ENCODE measurements around the gene ZC3H18. TPM values are rescaled to one million over a fixed set of nuclear protein-coding genes. Genes with fewer than 3 reads are reported as not detected.
A peak's percentile ranks its signal among the peaks of the same experiment; 100 is the strongest.

ZC3H18 gene
- total RNA-seq, 3 donors from 2014 or later: 37.4 to 54.8 (median 48.1) TPM

- Histone ChIP-seq H3K4me1 (ENCODE audit: low read depth) (no peaks in the 10 kb centered on the region), H3K9me3 (no peaks in the 10 kb centered on the region), H3K4me3 (no peak overlapping the region), H3K36me3 (ENCODE audit: low read depth) (no peaks in the 10 kb centered on the region)
- DNase-seq (no peak), ATAC-seq (no peak)
- TF ChIP-seq CTCF (IDR thresholded peaks at IDR 0.05): no peak
- intact Hi-C loops (cut with DNase I, micrococcal nuclease): no loop called here
These were observed 21.2 kb upstream of the ZC3H18 start for GRCh38 chr16:88548985-88549384.

- intact Hi-C loops (cut with DNase I, micrococcal nuclease): no loop called here
- no peak for ATAC-seq
- no peak for TF ChIP-seq CTCF (IDR thresholded peaks at IDR 0.05)
These were observed 20.4 kb upstream of the ZC3H18 start for GRCh38 chr16:88549671-88550245.

GRCh38 chr16:88550246-88550661 is 19.9 kb upstream of the ZC3H18 start:
- ATAC-seq (peak; percentile 69), DNase-seq (no peak)
- Histone ChIP-seq H3K36me3 (ENCODE audit: low read depth) (no peaks in the 10 kb centered on the region), H3K4me1 (ENCODE audit: low read depth) (no peaks in the 10 kb centered on the region), H3K9me3 (no peaks in the 10 kb centered on the region), H3K4me3 (no peak overlapping the region)
- TF ChIP-seq CTCF (IDR thresholded peaks at IDR 0.05): no peak
- intact Hi-C loops (cut with DNase I, micrococcal nuclease): no loop called here

More at GRCh38 chr16:88549671-88550245, 20.4 kb upstream of the ZC3H18 start:
- H3K9me3 ChIP-seq: no peaks in the 10 kb centered on the region
- DNase-seq: no peak
- H3K36me3 ChIP-seq (ENCODE audit: low read depth): no peaks in the 10 kb centered on the region
- no peaks in the 10 kb centered on the region for H3K4me1 ChIP-seq (ENCODE audit: low read depth)
- H3K4me3 ChIP-seq: no peak overlapping the region

- intact Hi-C loops (cut with DNase I, micrococcal nuclease): no loop called here
- no peak for ATAC-seq
- no peak for TF ChIP-seq CTCF (IDR thresholded peaks at IDR 0.05)
These were observed 18.0 kb upstream of the ZC3H18 start for GRCh38 chr16:88552166-88552565.

GRCh38 chr16:88552815-88553214 is 17.4 kb upstream of the ZC3H18 start:
- H3K36me3 ChIP-seq (ENCODE audit: low read depth): no peaks in the 10 kb centered on the region
- intact Hi-C loops (cut with DNase I, micrococcal nuclease): no loop called here
- TF ChIP-seq CTCF (IDR thresholded peaks at IDR 0.05): no peak
- H3K4me1 ChIP-seq (ENCODE audit: low read depth): no peaks in the 10 kb centered on the region
- no peak overlapping the region for H3K4me3 ChIP-seq
- DNase-seq: no peak
- peak; percentile 18 for ATAC-seq
- H3K9me3 ChIP-seq: no peaks in the 10 kb centered on the region

More at GRCh38 chr16:88552166-88552565, 18.0 kb upstream of the ZC3H18 start:
- H3K4me1 ChIP-seq (ENCODE audit: low read depth): no peaks in the 10 kb centered on the region
- DNase-seq: no peak
- no peaks in the 10 kb centered on the region for H3K9me3 ChIP-seq
- no peaks in the 10 kb centered on the region for H3K36me3 ChIP-seq (ENCODE audit: low read depth)
- H3K4me3 ChIP-seq: no peak overlapping the region

GRCh38 chr16:88553739-88554138 is 16.5 kb upstream of the ZC3H18 start:
- Histone ChIP-seq H3K4me1 (ENCODE audit: low read depth) (peaks cover 1% of the 10 kb centered on the region), H3K4me3 (no peak overlapping the region), H3K36me3 (ENCODE audit: low read depth) (no peaks in the 10 kb centered on the region), H3K9me3 (no peaks in the 10 kb centered on the region)
- ATAC-seq (no peak), DNase-seq (no peak)
- TF ChIP-seq CTCF (IDR thresholded peaks at IDR 0.05): no peak
- intact Hi-C loops (cut with DNase I, micrococcal nuclease): no loop called here
